Measurements from ENCODE around the gene CHCHD2.

DNA sequence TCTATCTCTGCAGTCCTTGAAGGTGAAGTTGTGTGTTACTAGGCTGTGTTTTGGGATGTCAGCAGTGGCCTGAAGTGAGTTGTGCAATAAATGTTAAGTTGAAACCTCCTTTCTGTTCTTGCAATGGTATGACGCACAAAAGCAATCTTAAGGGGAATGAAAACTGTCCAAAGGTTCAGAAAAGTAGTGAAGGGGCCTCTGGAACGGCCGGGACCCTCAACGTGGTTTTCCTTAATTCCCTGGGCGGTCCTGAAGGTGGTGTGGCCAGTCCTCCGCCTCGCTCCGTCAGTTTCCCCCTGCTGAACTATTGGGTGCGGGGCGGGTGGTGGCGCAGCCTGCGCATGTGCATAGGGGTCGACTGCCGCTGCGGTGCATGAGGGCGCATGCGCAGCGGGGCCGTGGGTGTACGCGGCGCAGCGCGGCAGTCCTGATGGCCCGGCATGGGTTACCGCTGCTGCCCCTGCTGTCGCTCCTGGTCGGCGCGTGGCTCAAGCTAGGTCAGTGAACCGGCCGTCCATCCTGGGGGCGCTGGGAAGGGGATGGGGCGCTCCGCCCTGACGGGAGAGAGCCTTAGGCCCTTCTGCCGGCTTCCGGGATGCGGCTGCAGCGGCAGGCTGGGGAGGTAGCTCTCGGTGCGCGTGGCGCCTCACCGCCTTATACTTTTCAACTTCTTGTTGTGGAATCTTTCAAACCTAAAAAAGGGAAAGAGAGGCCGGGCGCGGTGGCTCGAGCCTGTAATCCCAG lies 42.2 kb downstream of the CHCHD2 start, which contains the start of gene SUMF2:
- TF ChIP-seq RAD21 (IDR thresholded peaks at IDR 0.05 in 1 of 2, conservative IDR thresholded peaks at IDR 0.05 in 1 of 2; ENCODE audit: low read depth in 2 of 2, low read length in 2 of 2), result no peak
- TF ChIP-seq CTCF (IDR thresholded peaks at IDR 0.05; ENCODE audit: control extremely low read depth in 1 of 3, insufficient read depth in 1 of 3, low read depth in 1 of 3, low read length in 3 of 3), result peak in 1 of 3 experiments; percentile 12; a peak in 1 of 4 replicates
- TF ChIP-seq MAX (IDR thresholded peaks at IDR 0.05), result peak; percentile 77
- peak; percentile 99 for TF ChIP-seq POLR2AphosphoS5 (IDR thresholded peaks at IDR 0.05; ENCODE audit: low read depth, low read length)
- peak; percentile 53; the same call in 1 of the 2 replicates for TF ChIP-seq EGR1 (IDR thresholded peaks at IDR 0.05; ENCODE audit: borderline replicate concordance, low read depth, low read length)
- no peak for TF ChIP-seq ASH2L (IDR thresholded peaks at IDR 0.05; ENCODE audit: low read length)
- TF ChIP-seq, protein P1, sequence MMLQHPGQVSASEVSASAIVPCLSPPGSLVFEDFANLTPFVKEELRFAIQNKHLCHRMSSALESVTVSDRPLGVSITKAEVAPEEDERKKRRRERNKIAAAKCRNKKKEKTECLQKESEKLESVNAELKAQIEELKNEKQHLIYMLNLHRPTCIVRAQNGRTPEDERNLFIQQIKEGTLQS (IDR thresholded peaks at IDR 0.05; ENCODE audit: insufficient read depth, low read depth, low read length), result no peak
- TF ChIP-seq EZH2 (IDR thresholded peaks at IDR 0.05; ENCODE audit: low read depth, low read length, severe bottlenecking), result no peak
- TF ChIP-seq CREB1 (IDR thresholded peaks at IDR 0.05), result peak; percentile 58; the same call in 1 of the 2 replicates
- peak; percentile 85 to 90 for TF ChIP-seq POLR2A (IDR thresholded peaks at IDR 0.05; ENCODE audit: control extremely low read depth in 1 of 2, low read depth in 2 of 2, low read length in 2 of 2)
- no peak for TF ChIP-seq TEAD4 (IDR thresholded peaks at IDR 0.05; ENCODE audit: low read depth, low read length)
- no peak for TF ChIP-seq GABPA (IDR thresholded peaks at IDR 0.05; ENCODE audit: borderline replicate concordance, insufficient read depth, low read length)
- no peak for TF ChIP-seq JUND (IDR thresholded peaks at IDR 0.05; ENCODE audit: low read length)

Measured in H1 (cell line).